Natural killer cell (primary cell): ENCODE measurements around the gene TMEM243. TPM values are rescaled to one million over a fixed set of nuclear protein-coding genes. Genes with fewer than 3 reads are reported as not detected.
A peak's percentile ranks its signal among the peaks of the same experiment; 100 is the strongest.

ENCODE experiments used
- ATAC-seq, 3 donors: fragments of 150-1000 bp in 2 of 3; fragments of 200-7000 bp in 1 of 3; cut with Tn5 transposase; 1 replicate in 1 of 3; 2 replicates in 2 of 3; pipeline ENCODE4 v1.10.0; 2021; ENCODE audit warnings: mild to moderate bottlenecking in 2 of 3, moderate library complexity in 2 of 3
- DNase-seq, 2 donors: peaks; one replicate each; pipeline versions ENCODE4 v3.0.0 to v3.0.0-alpha.2; 2013 to 2021; ENCODE audit warnings: mixed read lengths in 1 of 2
- H3K27ac ChIP-seq: one replicate; pipeline ENCODE4 v1.5.1; 2013; ENCODE audit warnings: mild to moderate bottlenecking, low read length
- H3K27me3 ChIP-seq: one replicate; pipeline ENCODE4 v1.6.1; 2013; ENCODE audit warnings: low read length; ENCODE audit not compliant: control insufficient read depth, insufficient read depth
- H3K36me3 ChIP-seq: one replicate; pipeline ENCODE4 v1.6.1; 2013; ENCODE audit warnings: low read length; ENCODE audit not compliant: control insufficient read depth, insufficient read depth
- H3K4me1 ChIP-seq: one replicate; pipeline ENCODE4 v1.6.1; 2013; ENCODE audit warnings: low read length; ENCODE audit not compliant: control insufficient read depth, insufficient read depth
- H3K4me3 ChIP-seq: one replicate; pipeline ENCODE4 v1.5.1; 2013; ENCODE audit warnings: low read length
- H3K9me3 ChIP-seq: one replicate; pipeline ENCODE4 v1.6.1; 2013; ENCODE audit warnings: low read length; ENCODE audit not compliant: control insufficient read depth, insufficient read depth
- H3K27ac Mint-ChIP-seq, 2 donors: one replicate each; pipeline ENCODE4 v1.8.0; 2022; ENCODE audit warnings: mild to moderate bottlenecking in 2 of 2, mixed read lengths in 2 of 2, moderate library complexity in 1 of 2
- H3K27me3 Mint-ChIP-seq, 2 donors: one replicate each; pipeline ENCODE4 v1.8.0; 2022; ENCODE audit warnings: low read depth in 2 of 2, mixed read lengths in 2 of 2
- H3K36me3 Mint-ChIP-seq: one replicate; pipeline ENCODE4 v1.8.0; 2022; ENCODE audit warnings: mixed read lengths
- H3K4me1 Mint-ChIP-seq, 2 donors: one replicate each; pipeline ENCODE4 v1.8.0; 2022; ENCODE audit warnings: mixed read lengths in 2 of 2
- H3K4me3 Mint-ChIP-seq: one replicate; pipeline ENCODE4 v1.8.0; 2022; ENCODE audit warnings: mild to moderate bottlenecking, moderate library complexity, mixed read lengths
- H3K9me3 Mint-ChIP-seq, 2 donors: one replicate each; pipeline ENCODE4 v1.8.0; 2022; ENCODE audit warnings: mixed read lengths in 2 of 2
- WGBS: methylation state at CpG from one replicate; pipeline ENCODE4 v1.1.7; 2013; ENCODE audit warnings: missing lambda C conversion rate; ENCODE audit not compliant: insufficient coverage; 5-methylcytosine and 5-hydroxymethylcytosine counted together
- intact Hi-C: fragments of 100-400 bp; cut with micrococcal nuclease; formaldehyde crosslinking; loops from one replicate; pipeline ENCODE4 v1.14.2; 2022
- total RNA-seq, 4 donors: library from RNA; stranded (reverse); fragments of 120-200 nt in 1 of 4; gene quantifications; one replicate each; pipeline versions ENCODE4 v1.2.3 to v1.2.4, GENCODE V29; 2013 to 2022
- TF ChIP-seq, protein P1 (sequence below): fragments of 200-600 bp; IDR thresholded peaks from one replicate; pipeline ENCODE4 v1.8.0; 2022; ENCODE audit warnings: antibody characterized with exemption

The TMEM243 gene
- total RNA-seq, 3 donors from 2014 or later (not counting 1 experiment from before 2014, with no cell fraction given) = 52.5 to 61.8 (median 55.2) TPM

GRCh38 chr7:87164433-87164832, 55.1 kb downstream of the TMEM243 start:
- H3K27ac ChIP-seq = no peak overlapping the region
- no peaks in the 10 kb centered on the region for H3K4me1 ChIP-seq
- DNase-seq (no peak), ATAC-seq (no peak)
- Mint-ChIP-seq H3K9me3 (no peaks in the 10 kb centered on the region), H3K27me3 (no peaks in the 10 kb centered on the region), H3K4me1 (peaks cover 28 to 36% of the 10 kb centered on the region in 2 donors), H3K4me3 (no peak overlapping the region), H3K36me3 (peaks cover 17% of the 10 kb centered on the region), H3K27ac (peak overlapping the region in 1 of 2 donors; percentile 37)
- TF ChIP-seq, protein P1, sequence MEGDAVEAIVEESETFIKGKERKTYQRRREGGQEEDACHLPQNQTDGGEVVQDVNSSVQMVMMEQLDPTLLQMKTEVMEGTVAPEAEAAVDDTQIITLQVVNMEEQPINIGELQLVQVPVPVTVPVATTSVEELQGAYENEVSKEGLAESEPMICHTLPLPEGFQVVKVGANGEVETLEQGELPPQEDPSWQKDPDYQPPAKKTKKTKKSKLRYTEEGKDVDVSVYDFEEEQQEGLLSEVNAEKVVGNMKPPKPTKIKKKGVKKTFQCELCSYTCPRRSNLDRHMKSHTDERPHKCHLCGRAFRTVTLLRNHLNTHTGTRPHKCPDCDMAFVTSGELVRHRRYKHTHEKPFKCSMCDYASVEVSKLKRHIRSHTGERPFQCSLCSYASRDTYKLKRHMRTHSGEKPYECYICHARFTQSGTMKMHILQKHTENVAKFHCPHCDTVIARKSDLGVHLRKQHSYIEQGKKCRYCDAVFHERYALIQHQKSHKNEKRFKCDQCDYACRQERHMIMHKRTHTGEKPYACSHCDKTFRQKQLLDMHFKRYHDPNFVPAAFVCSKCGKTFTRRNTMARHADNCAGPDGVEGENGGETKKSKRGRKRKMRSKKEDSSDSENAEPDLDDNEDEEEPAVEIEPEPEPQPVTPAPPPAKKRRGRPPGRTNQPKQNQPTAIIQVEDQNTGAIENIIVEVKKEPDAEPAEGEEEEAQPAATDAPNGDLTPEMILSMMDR = no peak
- intact Hi-C loops = no loop called here
- no peaks in the 10 kb centered on the region for H3K9me3 ChIP-seq
- H3K4me3 ChIP-seq = no peak overlapping the region
- 83% methylated on average over 2 of the region's 2 CpGs for WGBS
- H3K27me3 ChIP-seq = no peaks in the 10 kb centered on the region
- peaks cover 63% of the 10 kb centered on the region for H3K36me3 ChIP-seq

DNA sequence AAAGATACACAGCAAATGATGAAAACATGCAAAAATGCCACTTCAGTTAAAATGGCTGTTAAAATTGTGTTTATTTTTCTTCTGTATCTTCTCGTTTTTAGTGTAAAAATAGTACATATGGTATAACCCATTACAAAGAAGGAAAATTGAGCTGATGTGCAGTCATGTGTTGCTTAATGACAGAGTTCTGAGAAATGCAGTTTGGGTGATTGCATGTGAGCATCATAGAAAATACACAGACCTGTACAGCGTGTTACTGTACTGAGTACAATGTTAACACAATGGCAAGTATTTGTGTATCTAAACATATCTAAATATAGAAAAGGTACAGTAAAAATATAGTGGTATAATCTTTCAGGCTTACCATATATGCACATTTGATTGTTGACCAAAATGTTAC, 60.0 kb downstream of the TMEM243 start:
- H3K4me3 Mint-ChIP-seq = no peak overlapping the region
- no peak overlapping the region for H3K27ac ChIP-seq

DNA sequence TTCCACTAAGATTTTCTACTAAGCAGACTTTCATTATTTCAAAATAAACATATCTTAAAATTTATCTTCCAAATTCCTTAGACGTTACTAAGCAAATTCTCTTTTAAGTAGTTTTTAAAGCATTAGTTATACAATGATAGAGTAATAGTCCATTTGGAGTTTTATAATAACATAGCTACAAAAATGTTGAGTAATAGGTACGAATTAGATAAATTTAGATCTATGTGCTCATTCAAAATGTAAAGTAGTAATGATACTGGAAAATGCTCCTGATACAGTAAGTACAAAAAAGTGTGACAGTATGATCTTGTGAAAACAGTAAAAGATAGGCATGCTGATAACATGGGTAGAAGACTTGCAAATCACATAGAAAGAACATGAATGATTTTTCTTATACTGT, 62.8 kb downstream of the TMEM243 start:
- peaks cover 2% of the 10 kb centered on the region for H3K4me1 ChIP-seq
- DNase-seq (no peak), ATAC-seq (no peak)
- Mint-ChIP-seq H3K4me3 (peak overlapping the region; percentile 55), H3K36me3 (no peaks in the 10 kb centered on the region), H3K4me1 (peaks cover 56% of the 10 kb centered on the region in 2 donors), H3K27ac (peak overlapping the region; percentile 78 to 94), H3K27me3 (no peaks in the 10 kb centered on the region), H3K9me3 (no peaks in the 10 kb centered on the region)
- WGBS = 71% methylated on average over 1 of the region's 2 CpGs
- no peak overlapping the region for H3K4me3 ChIP-seq
- no peaks in the 10 kb centered on the region for H3K27me3 ChIP-seq
- H3K36me3 ChIP-seq = peaks cover 7% of the 10 kb centered on the region
- intact Hi-C loops = loop anchor here (10.0 kb wide), 1 partner anchor 188 kb away; the partner anchor contains the start of gene CROT
- no peak overlapping the region for H3K27ac ChIP-seq
- TF ChIP-seq, protein P1 = no peak
- H3K9me3 ChIP-seq = no peaks in the 10 kb centered on the region

More for the DNA sequence above, 60.0 kb downstream of the TMEM243 start:
- H3K27me3 Mint-ChIP-seq = no peaks in the 10 kb centered on the region
- no CpG with 5 or more reads among the region's 2 CpGs for WGBS
- Histone ChIP-seq H3K4me3 (no peak overlapping the region), H3K36me3 (peaks cover 23% of the 10 kb centered on the region), H3K4me1 (no peaks in the 10 kb centered on the region), H3K27me3 (no peaks in the 10 kb centered on the region), H3K9me3 (no peaks in the 10 kb centered on the region)
- H3K27ac Mint-ChIP-seq = peak overlapping the region; percentile 40 to 65
- intact Hi-C loops = loop anchor here (10.0 kb wide), 1 partner anchor 185 kb away; the partner anchor contains the start of gene CROT
- ATAC-seq (no peak), DNase-seq (no peak)
- H3K4me1 Mint-ChIP-seq = peaks cover 43 to 48% of the 10 kb centered on the region in 2 donors
- no peaks in the 10 kb centered on the region for H3K36me3 Mint-ChIP-seq
- H3K9me3 Mint-ChIP-seq = no peaks in the 10 kb centered on the region
- TF ChIP-seq, protein P1 = no peak

- TF ChIP-seq, protein P1 = no peak
- Histone ChIP-seq H3K27ac (no peak overlapping the region), H3K4me1 (peaks cover 2% of the 10 kb centered on the region), H3K4me3 (no peak overlapping the region), H3K9me3 (no peaks in the 10 kb centered on the region), H3K36me3 (peaks cover 7% of the 10 kb centered on the region), H3K27me3 (no peaks in the 10 kb centered on the region)
- DNase-seq (no peak), ATAC-seq (no peak)
- Mint-ChIP-seq H3K36me3 (no peaks in the 10 kb centered on the region), H3K4me1 (peaks cover 57 to 58% of the 10 kb centered on the region in 2 donors), H3K9me3 (no peaks in the 10 kb centered on the region), H3K4me3 (peak overlapping the region; percentile 55), H3K27me3 (no peaks in the 10 kb centered on the region), H3K27ac (peak overlapping the region; percentile 78 to 94)
- 57% methylated on average over 3 of the region's 3 CpGs for WGBS
- intact Hi-C loops = loop anchor here (10.0 kb wide), 1 partner anchor 189 kb away; the partner anchor contains the start of gene CROT
Measured at GRCh38 chr7:87155788-87156187, 63.7 kb downstream of the TMEM243 start.
